Skin of body (tissue), 2 donors: ENCODE results near the gene CDHR3. TPM values are rescaled to one million over a fixed set of nuclear protein-coding genes. Genes with fewer than 3 reads are reported as not detected.

Source experiments
- DNase-seq: peaks from one replicate; lab custom pipeline; 2025; lab: John Stamatoyannopoulos, UW
- total RNA-seq: library from RNA; depleted of rRNA; stranded (reverse); fragments of >200 nt; gene quantifications from one replicate; pipeline ENCODE4 v1.2.3, GENCODE V29; 2014

Gene CDHR3
- total RNA-seq, 1 donor from 2014 or later: 7.9 TPM

GRCh38 chr7:106065575-106066500, 102.8 kb downstream of the CDHR3 start:
- peak; percentile 8 for DNase-seq

GRCh38 chr7:106067678-106068077, 104.6 kb downstream of the CDHR3 start:
- no peak for DNase-seq

- DNase-seq: no peak
These were observed 105.5 kb downstream of the CDHR3 start for GRCh38 chr7:106068538-106068961.

DNA sequence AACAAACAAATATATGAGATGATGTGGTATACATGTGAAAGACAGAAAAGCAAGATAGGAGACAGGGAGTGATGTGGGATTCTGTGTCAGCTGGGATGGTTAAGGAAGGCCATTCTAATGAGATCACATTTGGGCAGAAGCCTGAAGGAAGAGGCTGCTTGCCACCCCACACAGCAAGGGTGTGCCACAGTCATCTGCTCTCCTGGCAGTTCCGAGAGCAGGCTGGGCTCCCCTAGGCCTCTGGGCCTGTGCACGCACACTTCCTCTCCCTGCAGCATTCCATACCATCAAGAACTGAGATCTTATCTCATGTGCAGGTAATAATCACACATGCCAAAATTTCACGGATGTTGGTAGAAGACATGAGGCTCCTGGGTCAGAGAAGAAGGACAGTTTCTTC, 105.9 kb downstream of the CDHR3 start:
- no peak for DNase-seq

- no peak for DNase-seq
These were observed 106.6 kb downstream of the CDHR3 start for GRCh38 chr7:106069471-106070200.

DNA sequence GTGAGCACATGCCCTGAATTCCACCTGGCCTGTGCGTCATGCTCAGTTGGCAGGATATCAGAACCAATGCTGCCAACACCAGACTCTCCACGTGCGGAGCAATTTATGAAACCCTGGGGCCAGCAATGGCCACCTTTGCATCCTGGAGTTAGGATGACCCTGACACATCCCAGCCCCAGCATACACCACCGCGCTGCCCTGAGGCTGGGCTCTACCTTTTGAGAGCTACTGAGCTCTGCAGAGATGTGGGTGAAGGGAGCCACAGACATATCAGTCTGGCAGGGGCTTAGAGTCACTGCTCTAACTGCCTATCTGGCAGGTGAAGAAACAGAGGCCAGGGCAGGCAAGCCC, 107.1 kb downstream of the CDHR3 start:
- no peak for DNase-seq

DNA sequence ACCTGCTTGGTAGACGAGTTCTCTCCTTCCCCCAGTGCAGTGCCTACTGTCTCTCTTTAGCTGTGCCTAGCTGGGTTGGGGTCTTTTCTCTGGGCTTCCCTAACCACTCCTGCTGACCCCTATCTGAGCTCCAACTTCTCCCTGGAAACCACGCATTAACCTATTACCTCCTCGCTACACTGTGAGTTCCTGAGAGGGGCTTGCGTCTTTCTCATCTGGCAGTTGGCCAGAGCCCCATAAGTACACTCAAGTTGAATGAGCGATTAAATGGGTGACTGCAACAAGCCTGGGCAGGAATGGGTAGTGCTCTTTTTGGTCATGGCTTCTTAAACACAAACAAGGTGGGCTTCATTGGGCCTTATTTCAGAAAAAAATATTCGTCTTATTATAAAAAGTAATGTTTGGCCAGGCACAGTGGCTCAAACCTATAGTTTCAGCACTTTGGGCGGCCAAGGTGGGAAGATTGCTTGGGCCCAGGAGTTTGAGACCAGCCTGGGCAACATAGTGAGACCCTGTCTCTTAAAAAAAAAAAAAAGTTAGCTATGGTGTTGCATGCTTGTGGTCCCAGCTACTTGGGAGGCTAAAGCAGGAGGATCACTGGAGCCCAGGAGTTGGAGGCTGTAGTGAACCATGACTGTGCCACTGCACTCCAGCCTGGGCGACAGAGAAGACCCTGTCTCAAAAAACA, 107.6 kb downstream of the CDHR3 start:
- no peak for DNase-seq

- peak; percentile 28 for DNase-seq
These were observed 108.4 kb downstream of the CDHR3 start for GRCh38 chr7:106071356-106071998.

DNA sequence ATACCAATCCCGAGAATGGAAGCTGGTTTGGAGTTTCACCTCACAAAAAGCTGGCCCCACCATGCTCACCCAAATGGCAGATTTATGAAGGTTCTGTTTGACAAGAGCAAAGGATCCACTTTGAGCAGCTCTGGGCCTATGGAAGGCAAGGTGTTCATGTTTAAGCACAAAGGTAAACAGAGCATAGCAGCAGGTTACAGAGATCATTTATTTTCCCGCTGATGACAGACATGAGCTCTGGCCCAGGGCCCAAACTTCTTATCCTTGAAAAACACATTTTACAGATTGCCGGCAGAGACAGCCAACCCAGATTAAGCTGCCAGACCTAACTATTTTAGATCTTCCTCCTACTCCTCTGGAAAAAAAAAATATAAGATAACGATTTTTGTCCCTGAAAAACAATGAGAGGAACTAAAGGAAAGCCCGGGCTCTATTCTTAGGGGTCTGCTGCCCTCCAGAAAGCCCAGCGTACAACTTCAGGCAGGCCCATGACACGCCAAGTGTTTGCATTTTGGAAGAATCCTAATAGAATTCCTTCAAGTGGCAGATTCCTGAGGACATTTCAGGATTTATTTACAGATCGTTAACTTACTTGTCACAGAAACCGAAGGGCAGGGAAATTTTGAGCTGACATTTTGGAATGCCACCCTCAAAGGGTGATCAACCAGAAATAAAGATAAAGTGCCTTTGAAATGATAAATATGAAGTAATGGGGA, 109.1 kb downstream of the CDHR3 start:
- peak; percentile 10 for DNase-seq

- DNase-seq: no peak
These were observed 109.6 kb downstream of the CDHR3 start for GRCh38 chr7:106072715-106073091.

DNA sequence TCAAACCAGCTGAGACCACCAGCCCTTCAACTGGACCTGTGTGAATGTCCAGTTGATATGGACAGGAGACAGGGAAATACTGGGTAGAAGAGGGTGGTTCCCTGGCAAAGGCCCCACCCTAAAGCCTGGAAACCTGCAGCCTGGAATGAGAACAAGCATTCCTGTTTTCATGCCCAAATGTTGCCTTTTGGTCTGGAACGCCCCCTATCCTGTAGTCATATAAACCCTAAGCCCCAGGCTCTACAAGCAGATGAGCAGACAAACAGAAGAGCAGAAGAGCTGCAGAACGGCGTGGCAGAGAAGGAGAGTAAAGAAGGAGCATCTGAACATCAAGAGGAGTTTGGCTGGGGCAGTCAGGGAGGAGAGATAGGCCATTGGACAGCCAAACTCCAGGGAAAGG, 110.6 kb downstream of the CDHR3 start:
- no peak for DNase-seq

- DNase-seq: no peak
These were observed 111.2 kb downstream of the CDHR3 start for GRCh38 chr7:106074257-106074656.

GRCh38 chr7:106075937-106076336, 112.9 kb downstream of the CDHR3 start:
- DNase-seq: no peak

DNA sequence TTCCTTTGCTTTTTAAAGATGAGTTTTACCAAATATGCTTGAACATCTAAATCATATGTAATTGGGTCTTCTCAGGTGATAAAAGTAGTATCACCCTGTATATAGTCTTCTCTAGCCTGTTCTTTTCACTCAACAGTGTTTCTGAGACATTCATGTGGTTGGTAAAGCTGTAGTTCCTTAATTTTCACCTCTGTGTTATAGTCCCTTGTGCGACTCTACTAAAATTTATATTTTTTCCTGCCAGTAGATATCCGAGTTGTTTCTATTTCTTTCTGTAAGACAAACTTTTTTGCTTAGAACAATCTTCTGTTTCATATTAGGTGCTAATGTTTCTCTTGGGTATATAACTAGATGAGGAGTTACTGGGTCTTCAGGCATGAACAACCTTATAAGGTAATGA, 113.5 kb downstream of the CDHR3 start:
- no peak for DNase-seq

GRCh38 chr7:106080300-106080987, 117.4 kb downstream of the CDHR3 start:
- no peak for DNase-seq

GRCh38 chr7:106082087-106082854, 119.2 kb downstream of the CDHR3 start:
- no peak for DNase-seq
